Brain pericyte (primary cell): ENCODE data around the gene RNF151.
A peak's percentile ranks its signal among the peaks of the same experiment; 100 is the strongest.

Experiments
- DNase-seq: peaks from one replicate; pipeline ENCODE4 v3.0.0-alpha.2; 2012; ENCODE audit warnings: low read depth, low spot score

Gene RNF151

GRCh38 chr16:1991588-1991947 lies 24.9 kb downstream of the RNF151 start:
- no peak for DNase-seq

- peak; percentile 32 for DNase-seq
These were observed 25.5 kb downstream of the RNF151 start for GRCh38 chr16:1991948-1992703.

GRCh38 chr16:1992704-1993317 lies 26.2 kb downstream of the RNF151 start:
- DNase-seq = no peak

GRCh38 chr16:1993731-1994131 lies 27.1 kb downstream of the RNF151 start:
- DNase-seq = no peak

GRCh38 chr16:1997494-1998359 lies 31.1 kb downstream of the RNF151 start:
- DNase-seq = no peak

GRCh38 chr16:1998360-1998835 lies 31.7 kb downstream of the RNF151 start:
- no peak for DNase-seq

GRCh38 chr16:1998852-1999801 lies 32.5 kb downstream of the RNF151 start:
- DNase-seq = no peak

GRCh38 chr16:1999866-2000514 lies 33.3 kb downstream of the RNF151 start:
- no peak for DNase-seq

- no peak for DNase-seq
These were observed 34.4 kb downstream of the RNF151 start for GRCh38 chr16:2001035-2001434.

GRCh38 chr16:2001456-2002355 lies 35.0 kb downstream of the RNF151 start:
- DNase-seq = no peak

- DNase-seq = no peak
These were observed 36.0 kb downstream of the RNF151 start for GRCh38 chr16:2002406-2003230.

- no peak for DNase-seq
These were observed 36.7 kb downstream of the RNF151 start for GRCh38 chr16:2003231-2003826.

GRCh38 chr16:2003827-2004641 lies 37.4 kb downstream of the RNF151 start:
- no peak for DNase-seq

- DNase-seq = no peak
These were observed 38.3 kb downstream of the RNF151 start for GRCh38 chr16:2004795-2005517.

GRCh38 chr16:2005646-2006045 lies 39.0 kb downstream of the RNF151 start:
- no peak for DNase-seq

GRCh38 chr16:2006317-2006716 lies 39.7 kb downstream of the RNF151 start:
- no peak for DNase-seq
